Neutrophil (primary cell): ENCODE measurements around the gene ANKRD28.

Source experiments
- H3K27ac ChIP-seq: fragments of 200-600 bp; sonication (generic); 2 replicates; pipeline ENCODE4 v1.5.1; 2016; ENCODE audit warnings: mild to moderate bottlenecking, moderate library complexity
- H3K27me3 ChIP-seq: fragments of 200-600 bp; sonication (generic); 2 replicates; pipeline ENCODE4 v1.6.0; 2016; ENCODE audit warnings: mild to moderate bottlenecking
- H3K36me3 ChIP-seq: fragments of 200-600 bp; sonication (generic); 2 replicates; pipeline ENCODE4 v1.5.1; 2017
- H3K4me1 ChIP-seq, 2 experiments: fragments of 200-600 bp in 1 of 2; sonication (generic) in 1 of 2; 1 replicate in 1 of 2; 2 replicates in 1 of 2; pipeline versions ENCODE4 v1.5.1 to v1.6.1; 2013 to 2016; ENCODE audit warnings: low read depth in 1 of 2, low read length in 1 of 2, mild to moderate bottlenecking in 1 of 2, moderate library complexity in 1 of 2; ENCODE audit not compliant: control insufficient read depth in 1 of 2, insufficient read depth in 1 of 2
- H3K4me3 ChIP-seq, 2 experiments: fragments of 200-600 bp in 1 of 2; sonication (generic) in 1 of 2; 1 replicate in 1 of 2; 2 replicates in 1 of 2; pipeline ENCODE4 v1.5.1; 2013 to 2016; ENCODE audit warnings: low read depth in 1 of 2, low read length in 1 of 2, mild to moderate bottlenecking in 1 of 2, moderate library complexity in 1 of 2
- H3K9me3 ChIP-seq: fragments of 200-600 bp; sonication (generic); 2 replicates; pipeline ENCODE4 v1.5.1; 2016
- CTCF ChIP-seq: fragments of 200-600 bp; sonication (generic); IDR thresholded peaks from 2 replicates; pipeline ENCODE4 v1.5.1; 2016; ENCODE audit warnings: antibody characterized with exemption

ANKRD28 gene

GRCh38 chr3:15708882-15709677, 88.7 kb downstream of the ANKRD28 start:
- peaks cover 29% of the 10 kb centered on the region for H3K36me3 ChIP-seq
- no peaks in the 10 kb centered on the region for H3K4me1 ChIP-seq

DNA sequence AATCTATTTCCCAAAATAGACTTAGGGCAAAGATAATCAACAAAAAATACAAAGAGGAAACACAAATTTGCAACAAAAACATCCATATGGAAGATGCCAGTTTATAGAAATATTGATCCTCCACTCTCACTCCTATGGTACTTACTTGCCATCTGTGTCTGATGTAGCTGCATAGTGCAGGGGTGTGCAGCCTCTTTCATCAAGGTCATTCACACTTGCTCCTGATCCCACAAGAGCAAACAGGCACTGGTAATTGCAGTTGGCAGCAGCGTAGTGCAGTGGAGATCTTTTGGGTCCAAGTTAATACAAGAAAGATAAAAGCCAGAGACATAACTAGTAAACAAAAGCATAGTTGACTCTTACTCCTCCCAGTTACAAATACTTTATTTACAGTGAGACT, 90.0 kb downstream of the ANKRD28 start:
- Histone ChIP-seq H3K9me3 (no peaks in the 10 kb centered on the region), H3K36me3 (peaks cover 28% of the 10 kb centered on the region), H3K4me3 (no peak overlapping the region), H3K27ac (no peak overlapping the region), H3K4me1 (peaks cover 0 to 7% of the 10 kb centered on the region in 2 experiments), H3K27me3 (no peaks in the 10 kb centered on the region)
- no peak for TF ChIP-seq CTCF

More at GRCh38 chr3:15708882-15709677, 88.7 kb downstream of the ANKRD28 start:
- Histone ChIP-seq H3K4me3 (no peak overlapping the region), H3K27me3 (no peaks in the 10 kb centered on the region), H3K27ac (no peak overlapping the region), H3K9me3 (no peaks in the 10 kb centered on the region)
- TF ChIP-seq CTCF = no peak

- peaks cover 19 to 34% of the 10 kb centered on the region in 2 experiments for H3K4me1 ChIP-seq
- H3K36me3 ChIP-seq = peaks cover 10% of the 10 kb centered on the region
- H3K9me3 ChIP-seq = no peaks in the 10 kb centered on the region
- H3K27me3 ChIP-seq = no peaks in the 10 kb centered on the region
- no peak overlapping the region for H3K27ac ChIP-seq
- H3K4me3 ChIP-seq = no peak overlapping the region
- no peak for TF ChIP-seq CTCF
Measured at GRCh38 chr3:15703346-15703745, 94.4 kb downstream of the ANKRD28 start.

- Histone ChIP-seq H3K4me3 (no peak overlapping the region), H3K27ac (no peak overlapping the region), H3K36me3 (peaks cover 24% of the 10 kb centered on the region), H3K4me1 (no peaks in the 10 kb centered on the region), H3K9me3 (no peaks in the 10 kb centered on the region), H3K27me3 (no peaks in the 10 kb centered on the region)
- TF ChIP-seq CTCF = no peak
Measured at GRCh38 chr3:15694628-15695027, 103.2 kb downstream of the ANKRD28 start.

GRCh38 chr3:15693355-15693754, 104.4 kb downstream of the ANKRD28 start:
- no peak for TF ChIP-seq CTCF
- H3K4me3 ChIP-seq = no peak overlapping the region
- no peaks in the 10 kb centered on the region for H3K9me3 ChIP-seq
- H3K36me3 ChIP-seq = peaks cover 32% of the 10 kb centered on the region
- no peak overlapping the region for H3K27ac ChIP-seq
- no peaks in the 10 kb centered on the region for H3K27me3 ChIP-seq
- no peaks in the 10 kb centered on the region for H3K4me1 ChIP-seq
